ENCODE data around the gene MEAK7. TPM values are rescaled to one million over a fixed set of nuclear protein-coding genes. Genes with fewer than 3 reads are reported as not detected.

Gene MEAK7
- total and polyA plus RNA-seq, 2 of the 4 experiments (the other 2 are of a cell fraction), result 27.4 to 39.0 TPM

GRCh38 chr16:84513666-84514065 is 9.2 kb upstream of the MEAK7 start:
- H3K4ac ChIP-seq (ENCODE audit: low read depth, low read length), result peak overlapping the region; percentile 73
- peak overlapping the region; percentile 79 for H2BK120ac ChIP-seq (ENCODE audit: low read depth, low read length)
- no peaks in the 10 kb centered on the region for H4K20me1 ChIP-seq (ENCODE audit: insufficient read depth, low read length)
- H2AFZ ChIP-seq (replicated peaks; ENCODE audit: low read length, poor library complexity), result peak overlapping the region; percentile 2
- no peak overlapping the region for H3K23ac ChIP-seq (ENCODE audit: low read depth, low read length)
- peak overlapping the region; percentile 72 for H4K91ac ChIP-seq (ENCODE audit: insufficient read depth, low read depth, low read length)
- ChIA-PET CTCF (interaction anchor here (1.0 kb wide), 1 partner anchor 109 kb away, joined by 4 read pairs; no protein-coding TSS in a partner anchor), POLR2A (ENCODE audit: unreplicated experiment) (interaction anchor here (0.7 kb wide), 1 partner anchor 108 kb away, joined by 4 read pairs; no protein-coding TSS in a partner anchor)
- no peak overlapping the region for H4K5ac ChIP-seq (ENCODE audit: low read depth, low read length)
- H2BK20ac ChIP-seq (ENCODE audit: low read depth, low read length), result peak overlapping the region; percentile 35
- no peak overlapping the region for H3K9ac ChIP-seq (ENCODE audit: low read depth, low read length)
- ATAC-seq (ENCODE audit: low read depth), result no peak
- peaks cover 10% of the 10 kb centered on the region for H3K4me1 ChIP-seq (ENCODE audit: control insufficient read depth, insufficient read depth, low read length)
- peak overlapping the region; percentile 24 for H2BK5ac ChIP-seq (ENCODE audit: low read depth, low read length, poor library complexity, severe bottlenecking)
- no peaks in the 10 kb centered on the region for H3K9me3 ChIP-seq (ENCODE audit: control insufficient read depth, insufficient read depth, low read length)
- BruUV-seq (replicated peaks), result no TSS peak
- H3K4me3 ChIP-seq (ENCODE audit: insufficient read depth, low read depth, low read length), result no peak overlapping the region
- intact Hi-C loops (cut with micrococcal nuclease) (loop anchor here (5.0 to 10.0 kb wide), 2 partner anchors 69 to 451 kb away; no protein-coding TSS in a partner anchor), in situ Hi-C loops (cut with MboI; ENCODE audit: low sequenced_read_pairs) (loop anchor here (5.0 kb wide), 3 partner anchors 109 to 459 kb away; no protein-coding TSS in a partner anchor), dilution Hi-C loops (cut with HindIII; ENCODE audit: low sequenced_read_pairs, unreplicated experiment) (no loop called here)
- H3K4me2 ChIP-seq (ENCODE audit: low read depth, low read length), result no peak overlapping the region
- no peaks in the 10 kb centered on the region for H3K27me3 ChIP-seq (ENCODE audit: control insufficient read depth, insufficient read depth, low read length)
- no peak overlapping the region for H3K56ac ChIP-seq (ENCODE audit: extremely low read depth, insufficient read depth, low read length)
- peak overlapping the region; percentile 35; the same call in 2 of the 3 replicates for H2BK15ac ChIP-seq (ENCODE audit: low read depth, low read length)
- 58% methylated on average over 4 of the region's 11 CpGs; no CpG with 5 or more reads in 1 of the 2 experiments for WGBS, 2 experiments (ENCODE audit: extremely low coverage in 2 of 2, insufficient read length in 1 of 2)
- no peak overlapping the region; the same call in 1 of the 2 replicates for H3K27ac ChIP-seq (ENCODE audit: insufficient read depth, low read length)
- H3K14ac ChIP-seq (replicated peaks; ENCODE audit: low read depth, low read length), result no peak overlapping the region
- H3K36me3 ChIP-seq (ENCODE audit: control insufficient read depth, insufficient read depth, low read length), result no peaks in the 10 kb centered on the region
- TF ChIP-seq POLR2A (IDR thresholded peaks at IDR 0.05; ENCODE audit: low read depth, low read length) (no peak), NFE2L2 (IDR thresholded peaks at IDR 0.05; ENCODE audit: low read depth, low read length) (no peak), FOS (IDR thresholded peaks at IDR 0.05; ENCODE audit: low read depth, low read length) (no peak), BHLHE40 (IDR thresholded peaks at IDR 0.05; ENCODE audit: low read depth, low read length) (no peak), USF2 (IDR thresholded peaks at IDR 0.05; ENCODE audit: low read depth, low read length) (no peak)
- TF ChIP-seq, protein P1, sequence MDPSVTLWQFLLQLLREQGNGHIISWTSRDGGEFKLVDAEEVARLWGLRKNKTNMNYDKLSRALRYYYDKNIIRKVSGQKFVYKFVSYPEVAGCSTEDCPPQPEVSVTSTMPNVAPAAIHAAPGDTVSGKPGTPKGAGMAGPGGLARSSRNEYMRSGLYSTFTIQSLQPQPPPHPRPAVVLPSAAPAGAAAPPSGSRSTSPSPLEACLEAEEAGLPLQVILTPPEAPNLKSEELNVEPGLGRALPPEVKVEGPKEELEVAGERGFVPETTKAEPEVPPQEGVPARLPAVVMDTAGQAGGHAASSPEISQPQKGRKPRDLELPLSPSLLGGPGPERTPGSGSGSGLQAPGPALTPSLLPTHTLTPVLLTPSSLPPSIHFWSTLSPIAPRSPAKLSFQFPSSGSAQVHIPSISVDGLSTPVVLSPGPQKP (IDR thresholded peaks at IDR 0.05; ENCODE audit: borderline replicate concordance, low read depth, low read length), result no peak
- H2AK9ac ChIP-seq (replicated peaks; ENCODE audit: low read depth, low read length, poor library complexity), result no peak overlapping the region
- H3K79me1 ChIP-seq (ENCODE audit: low read depth in 1 of 2, low read length in 2 of 2), result peaks cover 0 to 13% of the 10 kb centered on the region in 2 experiments; a peak in 2 of 4 replicates
- H4K8ac ChIP-seq (ENCODE audit: low read depth in 2 of 2, low read length in 2 of 2), result peak overlapping the region in 1 of 2 experiments; percentile 32; a peak in 1 of 4 replicates
- peak overlapping the region; percentile 83 for H2AK5ac ChIP-seq (ENCODE audit: low read depth, low read length)
- H3K18ac ChIP-seq (ENCODE audit: low read depth, low read length), result no peak overlapping the region; the same call in 1 of the 2 replicates
- no peak for DNase-seq
- H3K9me1 ChIP-seq (ENCODE audit: insufficient read depth, low read length), result peaks cover 7% of the 10 kb centered on the region; the same call in 1 of the 2 replicates
